ENCODE results near the gene PF4V1.
"Not testable (repeated sequence)": the region's sequence is repeated elsewhere in the genome, so short reads cannot be mapped to it uniquely, and the experiment has no call there.

The PF4V1 gene

DNA sequence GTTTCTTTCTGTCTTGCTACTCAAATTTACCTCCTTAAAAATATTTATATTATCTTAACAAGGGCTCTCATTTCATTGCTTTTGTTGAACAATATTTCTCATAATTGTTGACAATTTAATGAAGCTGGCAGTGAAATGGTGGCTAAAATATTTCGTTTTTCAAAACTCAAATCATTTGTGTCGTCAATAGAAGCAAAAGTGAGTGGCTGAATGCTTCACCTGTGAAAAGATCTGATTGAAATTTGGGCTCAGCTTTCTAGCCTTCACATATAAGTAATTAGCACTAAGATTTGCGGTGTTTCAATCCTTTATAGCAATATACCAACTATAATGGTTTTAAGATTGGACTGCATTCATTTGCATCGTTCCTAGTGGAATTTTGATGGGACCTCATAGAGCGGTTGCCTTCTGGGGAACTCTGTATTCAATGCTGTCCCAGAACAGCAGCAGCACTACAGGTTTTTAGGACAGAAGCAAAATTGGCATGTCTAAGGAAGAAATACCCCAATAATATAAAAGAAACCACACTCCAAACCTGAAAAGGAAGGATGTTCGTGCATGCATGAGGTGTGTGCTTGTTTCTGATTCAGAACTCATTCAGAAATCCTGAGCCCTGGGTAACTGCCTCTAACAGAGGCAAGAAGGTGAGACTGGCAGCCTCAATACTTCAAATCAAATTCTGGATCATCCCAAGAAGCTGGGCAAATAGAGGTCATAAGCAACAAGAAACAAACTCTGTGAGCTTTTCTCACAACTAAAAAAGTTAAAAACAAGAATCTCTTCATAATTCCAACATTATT, 18.6 kb downstream of the PF4V1 start:
- DNase-seq, result no peak

DNA sequence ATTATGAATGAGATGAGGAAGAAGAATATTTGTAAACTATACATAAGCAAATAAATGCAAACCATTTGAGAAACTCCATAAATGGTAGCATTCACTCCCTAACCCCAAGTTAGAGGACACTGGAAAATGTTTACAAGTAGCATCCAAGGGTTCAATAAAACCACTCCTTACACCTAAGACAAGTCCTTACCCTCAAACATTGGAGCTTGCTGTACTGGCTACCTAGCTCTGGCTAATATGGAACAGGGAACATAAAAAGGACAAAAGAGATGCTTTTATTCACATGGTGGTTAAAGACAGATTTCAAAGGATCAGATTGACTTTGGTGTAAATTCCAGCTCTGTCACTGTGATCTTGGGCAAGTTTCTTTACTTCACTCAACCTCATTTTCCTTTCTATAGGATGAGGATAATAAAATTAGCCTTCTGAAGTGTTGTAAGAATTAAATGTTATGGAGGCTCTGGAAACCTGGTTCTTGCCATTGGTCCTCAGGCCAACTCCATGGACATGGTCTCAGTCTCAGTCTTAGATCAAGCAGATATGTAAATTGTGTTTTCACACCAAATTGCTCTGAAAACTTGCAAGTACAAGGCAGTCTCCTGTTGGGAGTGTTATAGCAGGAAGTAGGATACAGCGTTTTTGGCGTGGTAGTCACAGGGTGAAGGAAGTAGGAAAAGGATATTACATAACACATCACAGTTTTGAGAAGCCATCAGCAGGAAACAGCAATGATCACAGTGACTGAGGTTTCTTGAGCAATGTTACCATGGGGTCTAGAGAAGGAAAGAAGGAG, 19.4 kb downstream of the PF4V1 start:
- no peak for DNase-seq

DNA sequence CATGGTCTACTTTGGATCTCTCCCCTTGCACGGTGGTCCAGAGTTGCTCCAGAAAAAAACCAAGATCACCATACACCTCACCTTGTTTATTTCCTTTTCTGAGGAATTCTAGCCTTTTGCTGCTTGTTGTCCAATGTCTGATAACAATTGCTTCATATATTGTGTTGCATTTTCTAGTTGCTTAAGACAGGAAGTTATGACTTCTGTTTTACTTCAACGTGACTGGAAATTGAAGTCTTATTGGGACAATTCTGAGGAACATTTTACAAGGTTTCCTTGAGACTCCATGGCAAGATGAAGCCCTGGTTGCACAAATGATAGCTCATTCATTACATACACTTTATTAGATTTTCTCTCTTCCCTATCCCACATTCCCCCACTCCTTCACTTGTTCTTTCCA, 21.3 kb downstream of the PF4V1 start:
- no peak for DNase-seq

DNA sequence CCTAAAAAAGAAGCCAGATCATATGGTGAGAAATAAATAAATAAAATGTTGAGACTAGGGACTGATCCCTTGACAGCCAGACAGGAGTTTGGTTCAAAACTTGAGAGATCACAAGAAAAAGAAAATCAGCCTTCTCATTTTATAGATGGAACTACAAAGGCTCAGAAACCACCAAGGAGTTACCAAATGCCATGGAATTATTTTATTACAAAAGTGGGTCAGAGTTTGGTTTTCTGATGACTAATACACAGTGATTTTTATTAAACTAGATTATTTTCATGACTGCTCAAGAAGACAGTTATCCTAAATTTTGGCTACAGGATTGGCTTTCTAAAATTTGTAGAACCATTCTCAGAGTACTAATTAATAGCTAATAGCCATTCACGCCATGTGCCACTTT, 22.3 kb downstream of the PF4V1 start:
- DNase-seq, result no peak

DNA sequence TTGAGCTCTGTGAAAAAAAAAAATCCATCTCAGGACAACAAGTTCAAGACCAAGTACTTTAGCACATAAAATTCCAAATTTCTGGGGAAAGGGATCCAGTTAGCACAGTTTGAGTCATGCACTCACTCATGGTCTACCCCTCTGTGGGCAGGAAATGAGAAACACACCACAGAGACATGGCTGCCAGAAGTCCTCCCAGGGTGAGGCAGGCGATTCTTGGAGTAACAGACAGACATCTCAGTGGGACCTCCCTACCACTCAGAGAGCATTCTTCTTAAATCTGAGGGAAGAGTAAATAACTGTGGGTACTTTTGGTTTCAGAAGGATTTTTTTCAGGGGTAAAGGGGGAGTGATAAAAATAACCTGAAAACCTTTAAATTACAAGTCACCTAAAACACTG, 30.2 kb downstream of the PF4V1 start:
- DNase-seq, result no peak

DNA sequence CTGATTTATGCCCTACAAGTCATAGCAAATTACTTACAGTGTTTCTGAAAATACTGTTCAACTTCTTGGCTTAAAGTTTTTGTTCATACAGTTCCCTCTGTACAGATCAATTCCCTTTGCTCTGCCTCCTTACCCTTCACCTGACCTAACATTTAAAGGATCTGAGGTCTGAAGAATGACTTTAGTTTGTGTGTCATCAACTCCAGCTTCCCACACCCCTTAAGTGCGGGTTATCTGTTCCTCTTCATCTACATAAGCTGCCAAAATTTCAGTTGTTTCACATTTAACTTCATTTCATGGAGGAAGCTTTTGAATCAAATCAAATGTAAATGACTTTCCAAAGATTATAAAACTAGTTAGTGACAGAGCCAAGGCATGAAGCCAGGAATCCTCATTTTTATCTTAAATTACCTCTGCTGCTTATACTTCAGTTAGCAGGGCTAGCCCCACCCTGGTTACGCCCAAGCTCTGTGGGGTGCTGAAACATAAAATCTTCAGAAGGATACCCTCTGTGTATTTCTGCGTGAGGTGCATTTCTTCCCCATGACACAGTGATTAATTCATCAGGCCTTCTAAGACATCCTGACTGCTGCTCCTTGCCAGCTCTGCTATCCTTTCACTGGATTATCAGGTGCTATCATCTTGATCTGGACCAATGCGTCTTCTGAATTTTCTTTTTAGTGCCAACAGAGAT, 32.6 kb downstream of the PF4V1 start:
- DNase-seq, result no peak

DNA sequence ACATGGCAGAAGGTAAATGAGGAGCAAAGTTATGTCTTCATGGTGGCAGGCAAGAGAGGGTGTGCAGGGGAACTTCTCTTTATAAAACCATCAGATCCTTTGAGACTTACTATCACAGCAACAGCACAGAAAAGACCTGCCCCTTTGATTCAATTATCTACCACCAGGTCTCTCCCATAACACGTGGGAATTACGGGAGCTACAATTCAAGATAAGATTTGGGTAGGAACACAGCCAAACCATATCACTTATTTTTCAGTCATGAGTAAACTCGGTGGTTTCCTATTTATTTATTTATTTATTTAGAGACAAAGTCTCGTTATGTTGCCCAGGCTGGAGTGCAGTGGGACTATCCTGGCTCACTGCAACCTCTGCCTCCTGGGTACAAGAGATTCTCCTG, 38.2 kb downstream of the PF4V1 start:
- DNase-seq, result no peak

DNA sequence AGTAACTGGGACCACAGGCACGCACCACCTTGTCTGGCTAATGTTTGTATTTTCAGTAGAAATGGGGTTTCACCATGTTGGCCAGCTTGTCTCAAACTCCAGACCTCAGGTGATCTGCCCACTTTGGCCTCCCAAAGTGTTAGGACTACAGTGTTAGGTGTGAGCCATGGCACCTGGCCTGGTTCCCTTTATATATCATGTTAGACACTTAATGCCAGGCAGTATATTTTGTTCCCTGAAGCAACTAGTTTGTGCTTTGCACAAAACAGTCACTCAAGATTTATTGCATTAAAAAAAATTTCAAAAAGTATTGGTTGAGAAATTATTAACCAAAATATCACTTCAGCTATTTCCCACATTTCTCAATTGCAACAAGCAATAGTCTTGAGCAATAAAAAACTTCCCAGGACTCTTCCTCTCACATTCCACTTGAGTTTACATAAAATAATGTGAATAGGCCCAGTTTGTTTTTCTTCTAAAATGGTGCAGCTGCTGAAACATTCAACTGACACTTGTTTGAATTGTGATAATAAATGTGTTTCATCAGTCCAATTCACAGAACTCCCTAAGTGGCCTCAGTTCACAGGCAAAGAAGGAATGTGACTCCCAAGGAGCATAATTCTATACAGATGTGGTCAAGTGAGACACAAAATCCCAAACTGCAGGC, 38.8 kb downstream of the PF4V1 start:
- no peak for DNase-seq

DNA sequence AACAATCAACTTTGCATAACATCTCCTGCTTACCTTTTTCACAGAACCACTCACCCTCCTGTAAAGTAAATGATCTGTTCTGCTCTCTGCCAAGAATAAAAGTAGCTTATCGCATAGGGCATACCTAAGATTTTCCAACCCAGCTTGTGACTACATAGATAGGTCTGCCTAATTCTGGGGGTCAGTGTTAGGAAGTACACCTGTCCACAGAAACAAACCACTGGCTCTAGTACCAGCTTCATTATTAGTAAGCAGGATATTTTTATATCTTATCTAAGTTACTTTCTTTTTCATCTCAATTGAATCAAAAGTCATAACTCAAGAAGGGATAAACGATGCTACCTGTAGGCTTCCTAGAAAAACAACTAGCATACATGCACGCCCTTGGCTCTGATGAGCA, 39.9 kb downstream of the PF4V1 start:
- no peak for DNase-seq

DNA sequence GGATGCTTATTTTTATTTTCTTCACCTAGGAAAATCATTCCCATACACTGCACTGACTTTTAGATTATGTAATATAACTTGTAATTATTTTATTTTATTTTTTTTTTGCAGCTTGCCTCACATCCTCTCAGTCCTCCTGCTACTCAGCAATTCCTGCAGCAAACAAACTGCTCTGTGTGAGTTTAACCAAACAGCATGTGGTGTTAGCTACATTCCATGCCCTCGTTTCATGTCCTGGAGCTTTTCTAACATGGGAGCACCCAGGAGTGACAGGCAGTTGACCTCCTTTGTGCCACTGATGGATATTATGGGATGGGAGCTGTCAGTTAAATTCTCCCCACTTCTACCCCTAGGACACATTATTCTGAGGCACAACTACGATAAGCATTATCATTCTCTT, 40.9 kb downstream of the PF4V1 start:
- DNase-seq, result no peak

DNA sequence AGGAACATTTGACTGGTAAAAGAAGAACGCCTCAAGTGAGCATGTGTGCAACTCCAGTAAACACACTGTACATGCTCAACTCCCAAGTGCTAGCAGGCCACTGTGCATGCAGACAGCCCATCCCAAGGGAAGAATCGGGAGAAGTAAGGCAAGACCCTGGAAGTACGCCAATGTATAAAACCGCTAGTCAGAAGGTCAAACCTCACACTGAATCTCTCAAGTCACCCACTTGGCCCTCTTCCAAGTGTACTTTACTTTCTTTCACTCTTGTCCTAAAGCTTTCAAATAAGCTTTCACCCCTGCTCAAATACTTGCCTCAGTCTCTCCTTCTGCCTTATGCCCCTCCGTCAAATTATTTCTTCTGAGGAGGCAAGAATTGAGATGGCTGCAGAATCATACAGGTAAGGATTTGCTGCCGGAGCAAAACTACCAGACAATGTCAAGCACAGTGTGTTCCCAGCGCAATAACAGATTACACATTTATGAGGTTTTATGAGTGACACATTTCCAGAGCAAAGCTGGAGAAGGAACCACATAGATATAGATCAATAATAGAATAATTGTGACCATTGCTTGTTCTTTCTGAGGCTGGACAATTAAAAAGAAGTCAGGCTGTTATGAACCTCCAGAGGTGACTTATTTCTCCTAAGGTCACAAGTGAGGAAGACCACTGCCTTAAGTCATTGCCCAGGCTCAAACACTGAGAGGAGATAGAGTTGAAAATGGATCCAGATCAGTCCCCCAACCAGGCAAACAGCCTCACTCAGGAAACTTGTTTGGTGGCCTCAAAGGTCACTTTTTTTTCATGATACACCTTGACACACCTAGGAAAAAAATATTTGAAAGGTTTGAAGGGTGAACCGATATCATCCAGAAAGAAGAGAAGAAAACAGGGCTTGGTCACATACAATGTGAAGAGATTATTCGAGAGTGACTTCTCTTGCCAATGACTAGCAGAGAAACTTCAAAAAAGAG, 42.4 kb downstream of the PF4V1 start:
- DNase-seq, result no peak

DNA sequence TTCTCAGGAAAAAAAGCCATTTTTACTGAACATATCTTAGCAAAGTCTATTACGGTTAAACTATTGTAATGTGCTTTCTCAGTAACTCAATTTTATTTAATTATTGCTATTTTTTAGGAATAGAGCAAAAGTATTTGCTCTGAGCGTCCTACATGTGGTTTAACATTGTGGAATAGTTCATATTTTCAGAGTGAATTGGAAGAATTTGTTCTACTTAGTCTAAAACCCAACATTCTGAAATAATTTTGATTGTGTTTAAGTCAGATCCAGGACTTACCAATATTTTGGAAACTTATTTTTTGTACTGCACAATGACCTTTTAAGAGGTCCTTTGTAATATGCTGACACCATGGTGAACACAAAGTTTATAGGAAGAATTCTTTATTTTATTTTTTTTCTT, 43.3 kb downstream of the PF4V1 start:
- DNase-seq, result no peak

DNA sequence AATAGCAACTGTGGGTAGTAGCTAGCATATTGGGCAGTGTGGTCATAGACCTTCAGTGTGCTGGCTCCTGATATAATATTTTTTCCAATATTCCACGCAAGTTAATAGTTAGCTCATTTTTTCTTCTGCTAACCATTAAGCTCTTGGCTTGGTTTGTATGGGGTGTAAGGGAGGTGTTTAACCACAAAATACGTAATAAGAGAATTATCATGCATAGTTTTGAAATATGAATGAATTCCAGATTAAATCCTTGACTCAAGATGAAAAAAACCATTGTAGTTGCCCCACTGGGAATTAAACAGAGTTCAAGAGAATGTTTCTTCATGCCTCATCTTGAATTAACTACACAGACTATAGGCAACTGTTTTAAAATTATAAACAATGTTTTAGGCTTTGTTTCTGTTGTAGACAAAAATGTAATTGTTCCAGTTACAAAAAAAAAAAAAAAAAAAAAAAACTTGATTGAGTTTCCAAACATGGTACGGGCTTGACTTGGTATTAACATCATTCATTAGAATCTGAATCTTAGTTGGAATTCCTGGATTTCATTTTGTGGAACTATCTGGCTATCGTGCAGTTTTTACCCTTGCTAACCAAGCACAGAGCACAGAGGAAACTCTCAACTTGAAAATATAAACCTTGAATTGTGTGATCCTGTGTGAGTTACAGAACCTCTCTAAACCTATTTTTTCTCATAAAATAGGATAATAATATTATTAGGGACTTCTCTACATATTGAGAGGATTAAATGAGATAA, 44.5 kb downstream of the PF4V1 start:
- DNase-seq, result no peak

DNA sequence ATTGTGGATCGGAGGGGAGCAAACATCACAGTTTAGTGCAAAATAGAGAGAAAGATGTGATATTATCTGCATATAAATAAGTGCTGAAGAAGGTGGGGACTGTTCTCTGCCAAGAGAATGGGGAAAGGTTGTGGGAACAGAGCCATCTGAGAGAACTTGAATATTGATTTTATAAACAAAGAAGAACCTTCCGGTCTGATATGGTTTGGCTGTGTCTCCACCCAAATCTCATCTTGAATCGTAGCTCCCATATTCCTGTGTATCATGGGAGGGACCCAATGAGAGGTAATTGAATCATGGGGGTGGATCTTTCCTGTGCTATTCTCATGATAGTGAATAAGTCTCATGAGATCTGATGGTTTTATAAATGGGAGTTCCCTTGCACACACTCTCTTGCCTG, 46.2 kb downstream of the PF4V1 start:
- not testable (repeated sequence) for DNase-seq

DNA sequence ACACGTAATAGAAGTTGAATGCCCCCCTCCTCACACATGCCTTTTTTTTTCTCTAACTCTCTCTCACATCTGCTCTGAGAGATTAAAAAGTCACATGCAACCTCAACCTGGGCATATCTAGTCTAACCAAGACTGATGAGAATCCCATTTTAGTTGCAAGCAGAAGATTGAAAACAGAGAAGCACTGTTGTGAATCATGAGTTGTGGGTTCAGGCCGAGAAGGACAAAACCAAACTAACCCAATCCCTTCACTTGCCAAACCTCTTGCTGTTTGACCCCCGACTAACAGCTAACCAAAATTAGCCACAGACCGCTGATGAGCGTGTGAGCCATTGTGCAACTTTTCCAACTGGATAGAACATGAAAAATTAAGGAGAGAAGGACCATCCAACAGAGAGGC, 47.9 kb downstream of the PF4V1 start:
- no peak for DNase-seq

DNA sequence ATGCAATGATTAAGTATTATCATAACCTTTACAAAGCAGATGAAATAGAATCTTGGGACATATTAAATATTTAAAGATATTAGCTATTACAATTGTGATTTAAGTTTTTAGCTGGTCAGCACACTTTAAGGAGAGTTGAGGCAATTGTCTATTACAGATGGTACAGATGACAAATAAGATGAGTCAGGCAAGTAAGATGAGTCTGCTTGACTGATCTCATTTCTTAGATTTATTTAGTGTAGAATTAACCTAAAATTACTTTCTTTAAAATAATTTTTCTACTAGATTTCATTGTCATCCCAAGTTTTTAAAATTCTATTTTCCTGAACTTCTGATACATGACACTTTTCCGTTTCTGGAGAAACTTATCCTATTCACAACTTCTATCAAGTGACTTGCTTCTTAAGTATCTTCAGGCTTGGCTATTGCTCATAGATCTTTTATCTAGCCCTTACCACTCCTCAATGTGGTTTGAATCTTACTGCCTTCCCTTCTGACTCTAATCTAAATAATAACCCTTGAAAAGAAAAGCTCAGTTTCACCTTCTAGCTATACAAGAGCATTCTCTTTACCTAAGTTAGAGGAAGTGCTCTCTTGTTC, 49.0 kb downstream of the PF4V1 start:
- DNase-seq, result no peak

DNA sequence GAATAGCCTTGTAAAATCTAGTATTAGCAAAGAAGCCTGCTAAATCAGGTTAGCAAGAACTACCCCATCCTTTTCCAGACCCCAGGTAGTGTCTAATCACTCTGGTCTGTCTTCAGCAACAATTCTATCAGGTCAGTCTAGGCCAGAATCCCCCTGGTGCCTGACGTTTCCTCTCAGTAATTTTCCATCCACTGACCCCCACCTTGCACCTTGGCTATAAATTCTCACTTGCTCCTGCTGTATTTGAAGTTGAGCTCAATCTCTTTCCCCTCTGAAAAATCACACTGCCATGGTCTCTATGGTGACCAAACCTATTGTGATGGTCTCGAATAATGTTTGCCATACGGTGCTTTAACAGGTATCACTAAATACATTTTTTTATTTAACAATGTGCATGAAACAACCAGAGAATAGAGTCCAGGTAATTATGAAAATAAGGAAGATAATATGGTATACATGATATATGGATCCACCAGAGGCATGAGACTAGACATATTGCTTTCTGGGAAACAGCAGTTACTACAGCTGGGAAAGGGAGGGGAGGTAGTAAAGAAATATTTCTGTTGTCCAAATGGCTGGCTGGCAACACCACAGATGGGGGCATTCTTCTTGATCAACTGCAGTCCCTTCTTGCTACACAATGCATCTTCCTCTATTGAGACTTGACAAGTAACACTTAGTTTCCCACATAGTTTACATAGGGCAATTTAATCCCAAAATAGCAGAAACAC, 49.9 kb downstream of the PF4V1 start:
- no peak for DNase-seq
